Stimulated activated CD4-positive, alpha-beta T cell treated with anti-CD3 and anti-CD28 coated beads, Interleukin-2, amount 100 ng/mL, for 48 hours (primary cell): ENCODE measurements around the gene FAM53B.

Source experiments
- DNase-seq, 2 donors: peaks; one replicate each; pipeline ENCODE4 v3.0.0-alpha.2; 2020

FAM53B gene

GRCh38 chr10:124676416-124677062 lies 67.6 kb downstream of the FAM53B start:
- no peak for DNase-seq

DNA sequence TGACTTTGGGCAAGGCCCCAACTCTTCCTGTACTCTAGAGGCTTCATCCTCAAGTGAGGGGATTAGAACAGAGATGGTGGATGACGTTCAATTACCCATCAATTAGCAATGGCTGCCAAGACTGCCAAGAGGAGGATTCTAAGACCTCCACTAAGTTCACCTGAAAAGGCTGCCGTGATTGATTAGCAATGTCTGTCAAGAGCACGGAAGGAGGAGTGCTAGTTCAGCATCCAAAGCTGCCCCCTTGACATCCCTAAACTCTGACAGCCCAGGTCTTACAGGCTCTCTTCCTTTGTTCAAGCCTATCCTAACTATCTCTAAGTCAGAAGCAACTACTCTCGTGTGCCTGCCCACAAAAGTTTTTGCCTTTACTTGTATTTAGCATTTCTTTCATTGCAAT lies 68.4 kb downstream of the FAM53B start:
- no peak for DNase-seq

DNA sequence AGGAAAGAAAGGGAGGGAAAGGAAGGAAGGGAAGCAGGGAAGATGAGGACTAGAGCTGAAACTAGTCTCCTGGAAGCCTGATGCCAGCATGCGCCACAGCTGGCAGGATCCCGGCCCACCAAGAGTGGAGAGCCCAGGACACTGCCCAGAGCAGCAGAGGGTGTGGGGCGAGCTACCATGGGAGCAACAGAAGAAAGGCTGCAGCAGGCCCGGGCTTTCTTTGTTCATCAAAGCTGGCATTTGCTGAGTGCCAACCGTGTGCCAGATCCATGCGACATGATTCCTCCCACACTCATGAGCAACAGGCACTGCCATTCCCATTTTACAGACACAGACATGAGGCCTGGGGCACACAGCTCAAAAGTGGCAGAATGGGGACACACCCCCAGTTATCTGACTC lies 68.9 kb downstream of the FAM53B start:
- DNase-seq, result no peak

GRCh38 chr10:124674768-124675222 lies 69.4 kb downstream of the FAM53B start:
- no peak for DNase-seq

GRCh38 chr10:124672181-124672638 lies 72.0 kb downstream of the FAM53B start:
- DNase-seq, result no peak

GRCh38 chr10:124671486-124672075 lies 72.6 kb downstream of the FAM53B start:
- no peak for DNase-seq

- no peak for DNase-seq
These were observed 73.3 kb downstream of the FAM53B start for GRCh38 chr10:124670849-124671248.

GRCh38 chr10:124669824-124670654 lies 74.1 kb downstream of the FAM53B start:
- DNase-seq, result no peak

GRCh38 chr10:124669141-124669823 lies 74.9 kb downstream of the FAM53B start:
- no peak for DNase-seq

DNA sequence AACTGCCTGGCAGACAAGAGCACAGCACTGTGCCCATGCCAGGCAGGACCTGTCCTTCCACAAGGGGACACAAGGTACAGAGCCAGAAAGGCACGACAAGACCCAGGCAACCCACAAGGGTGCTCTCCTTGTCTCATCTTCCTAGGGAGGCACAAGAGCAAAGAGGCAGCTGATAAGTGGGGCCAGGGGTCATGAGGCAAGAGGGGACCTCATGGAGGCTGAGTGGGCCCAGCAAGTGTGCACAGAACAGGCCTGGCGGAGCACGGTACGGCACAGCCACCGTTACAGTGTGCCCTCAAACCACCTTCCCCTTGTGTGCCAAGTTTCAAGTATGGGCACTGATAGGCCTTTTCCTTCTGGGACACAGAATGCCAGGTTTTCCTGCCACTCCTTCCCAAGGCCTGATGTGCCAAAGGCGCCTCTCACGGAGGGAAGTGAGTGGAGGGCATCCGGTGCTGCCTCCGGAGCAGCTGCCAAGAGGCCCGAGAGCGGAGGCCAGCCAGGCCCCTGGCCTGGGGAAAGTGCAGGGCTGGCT lies 75.6 kb downstream of the FAM53B start:
- DNase-seq, result no peak

- no peak for DNase-seq
These were observed 76.5 kb downstream of the FAM53B start for GRCh38 chr10:124667425-124668345.

DNA sequence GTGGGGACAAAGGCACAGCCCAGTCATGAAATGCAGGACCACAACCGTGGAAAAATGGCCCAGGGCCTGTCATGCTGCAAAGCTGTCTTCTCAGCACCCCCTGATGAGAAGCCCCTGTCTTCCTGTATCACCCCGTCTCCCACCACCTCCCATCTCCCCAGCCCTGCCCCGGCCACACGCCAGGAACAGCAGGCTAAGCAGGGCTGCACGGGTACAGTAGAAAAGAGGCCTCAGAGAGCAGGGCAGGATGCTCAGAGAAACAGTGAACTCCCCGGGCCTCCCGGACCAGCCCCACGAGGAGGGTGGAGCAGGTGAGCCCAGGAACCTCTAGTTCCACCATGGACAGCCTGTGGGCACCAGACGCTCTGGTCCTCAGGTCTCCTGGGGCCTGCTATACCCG lies 77.7 kb downstream of the FAM53B start:
- DNase-seq, result no peak

GRCh38 chr10:124665980-124666379 lies 78.2 kb downstream of the FAM53B start:
- no peak for DNase-seq

DNA sequence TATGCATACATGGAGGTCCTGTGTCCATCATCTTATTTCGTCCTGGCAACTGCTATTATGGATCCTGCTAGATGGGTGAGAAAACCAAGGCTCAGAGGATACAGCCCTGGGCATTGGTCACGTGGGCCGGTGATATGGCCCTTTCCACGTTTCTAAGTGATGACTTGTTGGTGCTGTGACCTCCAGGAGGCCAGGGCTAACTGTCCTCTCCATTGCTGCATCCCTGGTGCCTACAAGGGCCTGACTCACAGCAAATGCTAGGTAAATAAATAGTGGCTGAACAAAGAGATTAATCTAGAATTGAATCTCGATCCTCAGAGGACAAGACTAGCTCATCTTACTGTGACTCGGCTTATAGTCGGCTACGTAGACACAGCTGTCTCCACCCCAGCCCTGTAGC lies 78.6 kb downstream of the FAM53B start:
- no peak for DNase-seq

DNA sequence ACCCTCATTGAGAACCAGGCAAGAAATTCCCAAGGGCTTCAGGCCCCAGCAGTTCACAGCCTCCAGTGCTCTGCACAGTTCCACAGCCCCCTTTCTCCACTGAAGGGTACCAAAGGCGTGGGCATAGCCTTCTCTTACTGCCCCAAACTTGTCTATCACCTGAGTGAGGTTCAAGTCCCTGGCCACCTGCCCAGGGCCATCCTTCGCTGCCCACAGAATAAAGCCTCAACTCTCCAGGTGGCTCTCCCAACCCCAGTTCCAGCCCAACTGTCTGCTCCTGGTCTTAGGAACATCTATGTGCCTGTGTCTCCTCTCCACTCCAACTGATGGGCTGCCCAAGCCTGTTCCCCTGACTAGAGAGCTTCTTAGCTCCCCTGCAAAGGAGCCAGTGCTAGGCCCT lies 79.1 kb downstream of the FAM53B start:
- no peak for DNase-seq

DNA sequence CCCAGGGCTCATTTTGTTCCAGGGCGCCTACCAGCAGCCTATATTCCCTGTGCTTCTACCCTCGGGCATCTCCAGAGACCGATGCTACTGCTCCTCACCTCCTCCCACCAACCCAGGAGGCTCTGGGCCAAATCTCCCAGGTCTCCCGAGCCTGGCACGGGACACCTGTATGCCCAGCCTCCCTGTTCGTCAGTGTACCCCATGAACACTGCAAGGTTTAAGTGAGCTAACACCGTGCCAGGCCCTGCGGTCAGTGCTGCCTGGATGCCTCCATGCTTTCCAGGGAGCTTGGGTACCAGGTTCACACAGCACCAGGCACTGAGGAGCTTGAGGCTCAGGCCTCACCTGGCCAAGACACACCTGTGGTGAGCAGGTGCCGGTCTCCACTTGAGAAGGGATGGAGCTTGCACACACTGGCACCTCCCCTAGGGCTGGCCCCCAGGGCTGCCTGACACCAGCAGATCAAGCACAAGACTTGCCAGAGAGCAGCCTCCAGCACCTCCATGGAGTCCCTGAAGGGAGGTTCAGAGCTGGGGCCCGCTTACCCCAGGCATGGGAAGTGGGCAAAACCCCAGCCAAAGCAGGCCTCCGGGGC lies 80.3 kb downstream of the FAM53B start:
- no peak for DNase-seq

DNA sequence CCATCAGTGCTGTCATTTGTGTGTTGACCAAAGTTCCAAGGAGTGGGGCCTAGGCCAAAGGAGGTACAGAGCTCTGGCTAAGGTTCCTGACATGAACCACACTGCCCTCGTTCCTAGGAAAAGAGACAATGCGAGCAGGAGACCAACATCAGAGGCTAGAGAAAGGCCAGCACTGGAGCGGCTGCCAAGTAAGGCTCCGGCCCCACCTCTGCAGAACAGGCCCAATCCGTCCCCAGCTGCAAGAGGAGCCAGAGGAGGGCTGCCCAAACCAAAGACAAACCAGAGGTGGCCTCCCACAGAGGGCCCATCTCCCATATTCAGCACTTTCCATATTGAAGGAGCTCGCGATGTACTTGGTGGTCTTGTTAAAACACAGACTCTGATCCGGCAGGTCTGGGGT lies 81.0 kb downstream of the FAM53B start:
- no peak for DNase-seq

DNA sequence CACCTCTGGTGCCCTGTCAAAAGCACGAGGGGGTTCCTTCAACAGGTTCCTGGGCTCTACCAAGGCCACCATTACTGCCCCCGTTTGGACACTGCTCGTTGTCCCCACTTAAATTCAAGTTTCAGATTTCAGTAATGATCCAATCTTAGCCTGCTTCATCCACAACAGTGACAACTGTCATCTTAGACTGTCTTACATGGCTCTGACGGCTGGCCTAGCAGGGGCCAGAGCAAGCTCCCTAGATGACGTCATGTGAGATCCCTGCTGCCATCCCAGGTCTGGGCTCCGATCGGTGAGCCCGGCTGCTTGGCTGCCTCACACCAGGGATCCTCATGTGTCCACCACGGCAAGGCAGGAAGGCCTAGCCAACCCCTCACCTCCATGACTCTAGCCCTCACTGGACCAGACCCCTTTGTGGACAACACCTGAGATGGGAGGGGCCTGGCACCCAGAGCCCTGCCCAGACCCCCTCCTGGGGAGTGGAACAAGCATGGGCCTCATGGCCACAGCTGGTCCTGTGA lies 82.5 kb downstream of the FAM53B start:
- DNase-seq, result no peak

GRCh38 chr10:124660404-124661125 lies 83.6 kb downstream of the FAM53B start:
- DNase-seq, result no peak

DNA sequence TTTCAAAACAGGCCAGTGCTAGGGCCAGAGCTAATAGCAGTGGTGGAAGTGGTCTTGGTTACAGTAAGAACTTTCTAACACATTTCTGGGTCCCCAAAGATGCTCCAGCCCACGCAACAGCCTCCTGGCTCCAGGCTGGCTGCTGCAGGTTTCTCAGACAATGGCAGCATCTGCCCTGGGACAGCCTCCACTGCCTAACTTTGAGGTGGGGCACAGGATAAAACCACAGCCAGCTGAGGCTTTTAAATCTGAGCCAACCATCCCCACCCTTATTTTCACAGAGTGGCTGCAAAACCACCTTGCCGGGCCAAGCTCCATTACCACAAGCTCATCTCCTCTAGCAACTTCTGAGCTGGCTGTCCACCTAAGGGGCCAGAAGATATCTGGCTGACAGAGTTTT lies 84.8 kb downstream of the FAM53B start:
- no peak for DNase-seq
